Measurements from ENCODE around the gene NLK. TPM values are rescaled to one million over a fixed set of nuclear protein-coding genes. Genes with fewer than 3 reads are reported as not detected.

NLK gene
- total and polyA plus RNA-seq, 4 donors = 7.1 to 27.0 (median 12.1) TPM

DNA sequence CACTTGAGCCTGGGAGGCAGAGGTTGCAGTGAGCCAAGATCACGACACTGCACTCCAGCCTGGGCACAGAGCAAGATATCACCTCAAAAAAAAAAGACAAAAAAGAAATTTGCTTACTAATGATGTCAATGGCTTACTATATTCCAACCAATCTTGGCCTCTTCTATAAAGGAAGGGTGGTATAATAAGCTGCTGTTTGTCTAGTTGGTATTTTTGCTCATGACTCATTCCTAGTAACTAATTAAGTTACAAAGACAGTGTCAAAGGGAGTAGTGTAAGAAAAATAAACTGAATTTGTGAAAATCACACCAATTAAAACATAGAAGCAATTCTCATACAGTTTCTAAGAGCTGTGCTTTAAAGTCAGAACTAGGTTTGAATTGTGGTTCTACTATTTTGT, 82.5 kb downstream of the NLK start:
- Histone ChIP-seq H3K27ac (ENCODE audit: low read depth in 1 of 2, low read length in 1 of 2) (no peak overlapping the region), H3K9me3 (ENCODE audit: control insufficient read depth in 4 of 4, insufficient read depth in 3 of 4, low read length in 3 of 4) (no peaks in the 10 kb centered on the region), H3K27me3 (ENCODE audit: control insufficient read depth in 3 of 3, insufficient read depth in 3 of 3, low read length in 2 of 3) (no peaks in the 10 kb centered on the region), H3K4me1 (ENCODE audit: control insufficient read depth in 5 of 5, insufficient read depth in 5 of 5, low read length in 5 of 5) (peaks cover 0 to 3% (median 0%) of the 10 kb centered on the region in 5 donors), H3K4me3 (no peak overlapping the region), H3K36me3 (ENCODE audit: control insufficient read depth in 4 of 4, insufficient read depth in 4 of 4, low read length in 4 of 4) (peaks cover 0 to 16% (median 2%) of the 10 kb centered on the region in 4 donors), H3K9ac (ENCODE audit: insufficient read depth in 1 of 2, low read length in 2 of 2) (no peak overlapping the region)
- TF ChIP-seq, protein P1, sequence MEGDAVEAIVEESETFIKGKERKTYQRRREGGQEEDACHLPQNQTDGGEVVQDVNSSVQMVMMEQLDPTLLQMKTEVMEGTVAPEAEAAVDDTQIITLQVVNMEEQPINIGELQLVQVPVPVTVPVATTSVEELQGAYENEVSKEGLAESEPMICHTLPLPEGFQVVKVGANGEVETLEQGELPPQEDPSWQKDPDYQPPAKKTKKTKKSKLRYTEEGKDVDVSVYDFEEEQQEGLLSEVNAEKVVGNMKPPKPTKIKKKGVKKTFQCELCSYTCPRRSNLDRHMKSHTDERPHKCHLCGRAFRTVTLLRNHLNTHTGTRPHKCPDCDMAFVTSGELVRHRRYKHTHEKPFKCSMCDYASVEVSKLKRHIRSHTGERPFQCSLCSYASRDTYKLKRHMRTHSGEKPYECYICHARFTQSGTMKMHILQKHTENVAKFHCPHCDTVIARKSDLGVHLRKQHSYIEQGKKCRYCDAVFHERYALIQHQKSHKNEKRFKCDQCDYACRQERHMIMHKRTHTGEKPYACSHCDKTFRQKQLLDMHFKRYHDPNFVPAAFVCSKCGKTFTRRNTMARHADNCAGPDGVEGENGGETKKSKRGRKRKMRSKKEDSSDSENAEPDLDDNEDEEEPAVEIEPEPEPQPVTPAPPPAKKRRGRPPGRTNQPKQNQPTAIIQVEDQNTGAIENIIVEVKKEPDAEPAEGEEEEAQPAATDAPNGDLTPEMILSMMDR (IDR thresholded peaks at IDR 0.05; ENCODE audit: control extremely low read depth, extremely low read depth) = no peak
- WGBS, 2 donors = 98 to 100% methylated on average over 1 of the region's 1 CpG
- no peak for ATAC-seq (ENCODE audit: insufficient read depth, low FRiP score)
- no peak for DNase-seq

DNA sequence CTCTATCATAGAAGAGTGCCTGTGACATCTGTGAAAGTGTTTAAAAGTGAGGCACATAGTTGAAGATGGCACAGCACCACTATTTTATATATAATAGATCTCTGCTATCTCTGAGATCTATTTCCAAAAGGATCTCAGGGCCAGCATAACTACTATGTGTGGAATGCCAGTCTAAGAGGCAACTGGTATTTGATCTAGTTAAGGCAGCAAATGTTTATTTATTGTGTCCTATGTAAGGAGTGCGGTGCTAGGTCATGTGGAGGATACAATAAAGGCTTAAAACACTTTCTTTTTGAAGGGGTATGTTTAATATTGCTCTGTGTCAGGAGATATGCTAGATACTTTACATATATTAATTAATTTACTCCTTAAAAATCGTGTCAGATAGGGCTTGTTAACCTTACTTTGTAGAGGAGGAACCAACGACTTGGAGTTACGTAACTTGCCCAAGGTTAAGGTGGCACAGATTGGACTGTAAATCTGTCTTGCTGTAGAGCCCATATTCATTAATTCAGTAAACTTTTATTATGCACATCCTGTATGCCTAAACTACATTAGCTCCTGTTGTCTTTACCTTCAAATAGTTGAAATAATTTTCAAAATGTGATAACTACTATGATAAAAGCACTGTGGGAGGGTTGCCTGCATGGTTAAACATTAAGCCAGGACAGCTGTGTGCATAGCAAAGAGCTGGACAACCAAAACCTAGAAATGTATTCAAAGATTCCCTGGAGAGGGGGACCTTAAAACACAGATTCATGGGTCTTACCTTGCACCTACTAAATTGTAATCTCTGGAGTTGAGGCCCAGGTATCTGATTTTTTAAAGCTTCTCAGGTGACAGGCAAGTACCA, 83.3 kb downstream of the NLK start:
- TF ChIP-seq, protein P1 (IDR thresholded peaks at IDR 0.05; ENCODE audit: control extremely low read depth, extremely low read depth) = no peak
- Histone ChIP-seq H3K27ac (ENCODE audit: low read depth in 1 of 2, low read length in 1 of 2) (no peak overlapping the region), H3K9me3 (ENCODE audit: control insufficient read depth in 4 of 4, insufficient read depth in 3 of 4, low read length in 3 of 4) (no peaks in the 10 kb centered on the region), H3K4me1 (ENCODE audit: control insufficient read depth in 5 of 5, insufficient read depth in 5 of 5, low read length in 5 of 5) (peaks cover 0 to 3% (median 0%) of the 10 kb centered on the region in 5 donors), H3K9ac (ENCODE audit: insufficient read depth in 1 of 2, low read length in 2 of 2) (no peak overlapping the region), H3K27me3 (ENCODE audit: control insufficient read depth in 3 of 3, insufficient read depth in 3 of 3, low read length in 2 of 3) (no peaks in the 10 kb centered on the region), H3K4me3 (no peak overlapping the region), H3K36me3 (ENCODE audit: control insufficient read depth in 4 of 4, insufficient read depth in 4 of 4, low read length in 4 of 4) (peaks cover 0 to 16% (median 2%) of the 10 kb centered on the region in 4 donors)
- WGBS, 2 donors = 63 to 64% methylated on average over 4 of the region's 4 CpGs
- ATAC-seq (ENCODE audit: insufficient read depth, low FRiP score) = no peak
- DNase-seq = no peak

DNA sequence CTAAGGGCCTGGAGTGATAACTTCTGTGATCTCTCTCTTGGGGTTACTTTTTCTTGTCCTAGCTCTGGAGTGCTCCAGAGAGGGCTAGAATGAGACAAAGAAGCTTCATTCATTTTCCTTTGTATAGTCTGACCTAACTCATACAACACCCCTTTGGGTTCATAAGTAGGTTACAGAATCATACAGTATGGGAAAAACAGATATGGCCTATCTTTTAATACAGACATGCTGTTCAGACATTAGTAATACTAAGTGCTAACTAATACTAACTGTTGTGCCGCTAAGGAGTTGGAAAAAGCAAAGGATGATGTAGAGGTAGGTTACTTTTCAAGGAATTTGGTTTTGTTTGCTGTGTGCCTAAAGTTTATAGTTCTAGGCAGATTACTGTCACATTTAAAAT, 84.7 kb downstream of the NLK start:
- 95 to 96% methylated on average over 1 of the region's 1 CpG for WGBS, 2 donors
- Histone ChIP-seq H3K4me1 (ENCODE audit: control insufficient read depth in 5 of 5, insufficient read depth in 5 of 5, low read length in 5 of 5) (peaks cover 0 to 5% (median 0%) of the 10 kb centered on the region in 5 donors), H3K36me3 (ENCODE audit: control insufficient read depth in 4 of 4, insufficient read depth in 4 of 4, low read length in 4 of 4) (peaks cover 0 to 16% (median 2%) of the 10 kb centered on the region in 4 donors), H3K4me3 (no peak overlapping the region), H3K9me3 (ENCODE audit: control insufficient read depth in 4 of 4, insufficient read depth in 3 of 4, low read length in 3 of 4) (no peaks in the 10 kb centered on the region), H3K27me3 (ENCODE audit: control insufficient read depth in 3 of 3, insufficient read depth in 3 of 3, low read length in 2 of 3) (no peaks in the 10 kb centered on the region), H3K27ac (ENCODE audit: low read depth in 1 of 2, low read length in 1 of 2) (no peak overlapping the region), H3K9ac (ENCODE audit: insufficient read depth in 1 of 2, low read length in 2 of 2) (no peak overlapping the region)
- TF ChIP-seq, protein P1 (IDR thresholded peaks at IDR 0.05; ENCODE audit: control extremely low read depth, extremely low read depth) = no peak
- ATAC-seq (ENCODE audit: insufficient read depth, low FRiP score) = no peak
- no peak for DNase-seq

Data from lung (tissue), 12 donors.